ENCODE measurements around the gene ACTA2. TPM values are rescaled to one million over a fixed set of nuclear protein-coding genes. Genes with fewer than 3 reads are reported as not detected.

ACTA2 gene
- total and polyA plus RNA-seq, 4 donors: 13.2 to 182 (median 73.6) TPM

DNA sequence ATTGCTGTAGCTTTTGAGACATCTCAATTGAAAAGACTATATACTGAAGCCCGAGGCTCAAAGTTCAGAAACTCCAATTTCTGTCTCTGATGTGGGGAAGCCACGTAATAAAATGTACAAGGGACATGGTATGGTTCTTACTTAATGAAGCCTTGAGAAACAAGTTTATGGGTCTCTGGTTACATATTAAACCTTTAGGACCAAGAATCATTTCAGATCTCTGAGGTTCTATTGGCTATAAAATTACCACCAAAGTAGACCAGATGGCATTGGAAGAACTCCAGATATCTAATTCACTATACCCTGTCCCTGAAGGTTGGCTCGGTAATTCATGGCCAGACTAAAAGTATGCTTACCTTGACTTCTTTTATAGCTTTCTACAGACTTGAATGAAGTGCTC lies 48.9 kb downstream of the ACTA2 start:
- no peak overlapping the region for H3K27ac ChIP-seq (ENCODE audit: low read depth in 1 of 2, low read length in 2 of 2)
- H3K4me3 ChIP-seq (ENCODE audit: low read depth in 1 of 3, low read length in 3 of 3): no peak overlapping the region
- no peak for DNase-seq (ENCODE audit: low spot score)
- no peak overlapping the region for H3K9ac ChIP-seq (ENCODE audit: low read depth in 1 of 2, low read length in 2 of 2)
- H3K36me3 ChIP-seq (ENCODE audit: control insufficient read depth in 4 of 4, insufficient read depth in 3 of 4, low read depth in 1 of 4, low read length in 3 of 4): peaks cover 0 to 4% (median 2%) of the 10 kb centered on the region in 4 donors
- no peaks in the 10 kb centered on the region for H3K9me3 ChIP-seq (ENCODE audit: control insufficient read depth in 4 of 4, low read length in 3 of 4)
- TF ChIP-seq, protein P1, sequence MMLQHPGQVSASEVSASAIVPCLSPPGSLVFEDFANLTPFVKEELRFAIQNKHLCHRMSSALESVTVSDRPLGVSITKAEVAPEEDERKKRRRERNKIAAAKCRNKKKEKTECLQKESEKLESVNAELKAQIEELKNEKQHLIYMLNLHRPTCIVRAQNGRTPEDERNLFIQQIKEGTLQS (IDR thresholded peaks at IDR 0.05): no peak
- TF ChIP-seq SP1 (IDR thresholded peaks at IDR 0.05): no peak
- TF ChIP-seq FOXA2 (IDR thresholded peaks at IDR 0.05): no peak
- TF ChIP-seq, protein P2, sequence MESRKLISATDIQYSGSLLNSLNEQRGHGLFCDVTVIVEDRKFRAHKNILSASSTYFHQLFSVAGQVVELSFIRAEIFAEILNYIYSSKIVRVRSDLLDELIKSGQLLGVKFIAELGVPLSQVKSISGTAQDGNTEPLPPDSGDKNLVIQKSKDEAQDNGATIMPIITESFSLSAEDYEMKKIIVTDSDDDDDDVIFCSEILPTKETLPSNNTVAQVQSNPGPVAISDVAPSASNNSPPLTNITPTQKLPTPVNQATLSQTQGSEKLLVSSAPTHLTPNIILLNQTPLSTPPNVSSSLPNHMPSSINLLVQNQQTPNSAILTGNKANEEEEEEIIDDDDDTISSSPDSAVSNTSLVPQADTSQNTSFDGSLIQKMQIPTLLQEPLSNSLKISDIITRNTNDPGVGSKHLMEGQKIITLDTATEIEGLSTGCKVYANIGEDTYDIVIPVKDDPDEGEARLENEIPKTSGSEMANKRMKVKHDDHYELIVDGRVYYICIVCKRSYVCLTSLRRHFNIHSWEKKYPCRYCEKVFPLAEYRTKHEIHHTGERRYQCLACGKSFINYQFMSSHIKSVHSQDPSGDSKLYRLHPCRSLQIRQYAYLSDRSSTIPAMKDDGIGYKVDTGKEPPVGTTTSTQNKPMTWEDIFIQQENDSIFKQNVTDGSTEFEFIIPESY (IDR thresholded peaks at IDR 0.05): no peak
- TF ChIP-seq HNF4A (conservative IDR thresholded peaks at IDR 0.05): no peak
- TF ChIP-seq EGR1 (IDR thresholded peaks at IDR 0.05; ENCODE audit: low read depth in 2 of 2): no peak
- TF ChIP-seq YY1 (IDR thresholded peaks at IDR 0.05): no peak
- no peaks in the 10 kb centered on the region for H3K27me3 ChIP-seq (ENCODE audit: control insufficient read depth in 4 of 4, insufficient read depth in 4 of 4, low read length in 3 of 4)
- no peaks in the 10 kb centered on the region for H3K4me1 ChIP-seq (ENCODE audit: control insufficient read depth in 4 of 4, insufficient read depth in 4 of 4, low read length in 3 of 4)
- 92% methylated on average over 3 of the region's 3 CpGs for WGBS

DNA sequence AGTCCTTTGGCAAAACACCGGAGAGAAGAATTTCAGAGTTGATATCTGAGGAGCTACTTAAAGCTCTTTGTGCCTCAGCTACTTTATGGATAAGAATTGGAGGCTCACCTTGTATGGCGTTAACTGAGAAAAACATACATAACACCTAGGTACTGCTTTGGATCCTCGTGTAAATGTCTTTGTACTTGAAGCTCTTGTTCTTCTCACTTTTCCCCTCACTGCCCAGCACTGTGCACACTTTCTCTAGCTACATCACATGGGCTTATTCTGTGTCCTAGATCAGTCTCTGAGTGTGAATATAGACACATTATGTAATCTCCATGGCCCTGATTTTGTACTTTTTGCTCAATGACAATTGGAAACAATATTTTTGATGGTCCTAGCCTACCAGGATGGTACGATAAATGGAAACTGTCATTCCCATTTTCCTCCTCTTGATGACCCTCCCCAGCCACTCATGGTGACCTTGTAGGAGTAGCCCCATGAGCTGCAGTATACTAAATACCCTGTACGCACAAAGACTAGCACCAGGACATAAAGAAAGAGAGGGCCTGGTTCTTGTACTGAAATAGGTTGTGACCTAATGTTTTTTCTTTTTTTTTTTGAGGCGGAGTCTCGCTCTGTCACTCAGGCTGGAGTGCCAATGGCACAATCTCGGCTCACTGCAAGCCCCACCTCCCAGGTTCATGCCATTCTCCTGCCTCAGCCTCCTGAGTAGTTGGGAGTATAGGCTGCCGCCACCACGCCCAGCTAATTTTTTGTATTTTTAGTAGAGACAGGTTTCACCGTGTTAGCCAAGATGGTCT lies 50.4 kb downstream of the ACTA2 start:
- no peaks in the 10 kb centered on the region for H3K27me3 ChIP-seq (ENCODE audit: control insufficient read depth in 4 of 4, insufficient read depth in 4 of 4, low read length in 3 of 4)
- H3K27ac ChIP-seq (ENCODE audit: low read depth in 1 of 2, low read length in 2 of 2): no peak overlapping the region
- H3K4me3 ChIP-seq (ENCODE audit: low read depth in 1 of 3, low read length in 3 of 3): no peak overlapping the region
- no peak for TF ChIP-seq RXRA (IDR thresholded peaks at IDR 0.05)
- TF ChIP-seq EGR1 (IDR thresholded peaks at IDR 0.05; ENCODE audit: low read depth in 2 of 2): no peak
- no peak for TF ChIP-seq YY1 (IDR thresholded peaks at IDR 0.05)
- TF ChIP-seq FOXA1 (IDR thresholded peaks at IDR 0.05): no peak
- TF ChIP-seq, protein P3, sequence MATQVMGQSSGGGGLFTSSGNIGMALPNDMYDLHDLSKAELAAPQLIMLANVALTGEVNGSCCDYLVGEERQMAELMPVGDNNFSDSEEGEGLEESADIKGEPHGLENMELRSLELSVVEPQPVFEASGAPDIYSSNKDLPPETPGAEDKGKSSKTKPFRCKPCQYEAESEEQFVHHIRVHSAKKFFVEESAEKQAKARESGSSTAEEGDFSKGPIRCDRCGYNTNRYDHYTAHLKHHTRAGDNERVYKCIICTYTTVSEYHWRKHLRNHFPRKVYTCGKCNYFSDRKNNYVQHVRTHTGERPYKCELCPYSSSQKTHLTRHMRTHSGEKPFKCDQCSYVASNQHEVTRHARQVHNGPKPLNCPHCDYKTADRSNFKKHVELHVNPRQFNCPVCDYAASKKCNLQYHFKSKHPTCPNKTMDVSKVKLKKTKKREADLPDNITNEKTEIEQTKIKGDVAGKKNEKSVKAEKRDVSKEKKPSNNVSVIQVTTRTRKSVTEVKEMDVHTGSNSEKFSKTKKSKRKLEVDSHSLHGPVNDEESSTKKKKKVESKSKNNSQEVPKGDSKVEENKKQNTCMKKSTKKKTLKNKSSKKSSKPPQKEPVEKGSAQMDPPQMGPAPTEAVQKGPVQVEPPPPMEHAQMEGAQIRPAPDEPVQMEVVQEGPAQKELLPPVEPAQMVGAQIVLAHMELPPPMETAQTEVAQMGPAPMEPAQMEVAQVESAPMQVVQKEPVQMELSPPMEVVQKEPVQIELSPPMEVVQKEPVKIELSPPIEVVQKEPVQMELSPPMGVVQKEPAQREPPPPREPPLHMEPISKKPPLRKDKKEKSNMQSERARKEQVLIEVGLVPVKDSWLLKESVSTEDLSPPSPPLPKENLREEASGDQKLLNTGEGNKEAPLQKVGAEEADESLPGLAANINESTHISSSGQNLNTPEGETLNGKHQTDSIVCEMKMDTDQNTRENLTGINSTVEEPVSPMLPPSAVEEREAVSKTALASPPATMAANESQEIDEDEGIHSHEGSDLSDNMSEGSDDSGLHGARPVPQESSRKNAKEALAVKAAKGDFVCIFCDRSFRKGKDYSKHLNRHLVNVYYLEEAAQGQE (IDR thresholded peaks at IDR 0.05): no peak
- TF ChIP-seq, protein P4, sequence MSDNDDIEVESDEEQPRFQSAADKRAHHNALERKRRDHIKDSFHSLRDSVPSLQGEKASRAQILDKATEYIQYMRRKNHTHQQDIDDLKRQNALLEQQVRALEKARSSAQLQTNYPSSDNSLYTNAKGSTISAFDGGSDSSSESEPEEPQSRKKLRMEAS (IDR thresholded peaks at IDR 0.05): no peak
- TF ChIP-seq TAF1 (conservative IDR thresholded peaks at IDR 0.05): no peak
- TF ChIP-seq NR2F2 (IDR thresholded peaks at IDR 0.05): no peak
- TF ChIP-seq, protein P5, sequence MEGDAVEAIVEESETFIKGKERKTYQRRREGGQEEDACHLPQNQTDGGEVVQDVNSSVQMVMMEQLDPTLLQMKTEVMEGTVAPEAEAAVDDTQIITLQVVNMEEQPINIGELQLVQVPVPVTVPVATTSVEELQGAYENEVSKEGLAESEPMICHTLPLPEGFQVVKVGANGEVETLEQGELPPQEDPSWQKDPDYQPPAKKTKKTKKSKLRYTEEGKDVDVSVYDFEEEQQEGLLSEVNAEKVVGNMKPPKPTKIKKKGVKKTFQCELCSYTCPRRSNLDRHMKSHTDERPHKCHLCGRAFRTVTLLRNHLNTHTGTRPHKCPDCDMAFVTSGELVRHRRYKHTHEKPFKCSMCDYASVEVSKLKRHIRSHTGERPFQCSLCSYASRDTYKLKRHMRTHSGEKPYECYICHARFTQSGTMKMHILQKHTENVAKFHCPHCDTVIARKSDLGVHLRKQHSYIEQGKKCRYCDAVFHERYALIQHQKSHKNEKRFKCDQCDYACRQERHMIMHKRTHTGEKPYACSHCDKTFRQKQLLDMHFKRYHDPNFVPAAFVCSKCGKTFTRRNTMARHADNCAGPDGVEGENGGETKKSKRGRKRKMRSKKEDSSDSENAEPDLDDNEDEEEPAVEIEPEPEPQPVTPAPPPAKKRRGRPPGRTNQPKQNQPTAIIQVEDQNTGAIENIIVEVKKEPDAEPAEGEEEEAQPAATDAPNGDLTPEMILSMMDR (IDR thresholded peaks at IDR 0.05; ENCODE audit: low read depth, low read length, missing input control): no peak
- TF ChIP-seq SP1 (IDR thresholded peaks at IDR 0.05): no peak
- no peak for TF ChIP-seq JUND (IDR thresholded peaks at IDR 0.05)
- TF ChIP-seq RAD21 (IDR thresholded peaks at IDR 0.05): no peak
- TF ChIP-seq, protein P1 (IDR thresholded peaks at IDR 0.05): no peak
- no peak for TF ChIP-seq GABPA (IDR thresholded peaks at IDR 0.05 in 1 of 2, conservative IDR thresholded peaks at IDR 0.05 in 1 of 2)
- TF ChIP-seq, protein P2 (IDR thresholded peaks at IDR 0.05): no peak
- no peak for TF ChIP-seq FOXA2 (IDR thresholded peaks at IDR 0.05)
- TF ChIP-seq HNF4G (IDR thresholded peaks at IDR 0.05): no peak
- TF ChIP-seq HNF4A (conservative IDR thresholded peaks at IDR 0.05): no peak
- H3K9ac ChIP-seq (ENCODE audit: low read depth in 1 of 2, low read length in 2 of 2): no peak overlapping the region
- H3K4me1 ChIP-seq (ENCODE audit: control insufficient read depth in 4 of 4, insufficient read depth in 4 of 4, low read length in 3 of 4): no peaks in the 10 kb centered on the region
- 95% methylated on average over 11 of the region's 11 CpGs for WGBS
- no peaks in the 10 kb centered on the region for H3K9me3 ChIP-seq (ENCODE audit: control insufficient read depth in 4 of 4, low read length in 3 of 4)
- no peak for DNase-seq (ENCODE audit: low spot score)
- H3K36me3 ChIP-seq (ENCODE audit: control insufficient read depth in 4 of 4, insufficient read depth in 3 of 4, low read depth in 1 of 4, low read length in 3 of 4): peaks cover 0 to 4% (median 2%) of the 10 kb centered on the region in 4 donors
